H1 (cell line): ENCODE data around the gene BCAS4. TPM values are rescaled to one million over a fixed set of nuclear protein-coding genes. Genes with fewer than 3 reads are reported as not detected.

Experiments used
- CTCF ChIA-PET: fragments of 300-600 bp; sonication (Branson Sonifier 250); formaldehyde crosslinking; loops from one replicate; lab custom pipeline; 2021; ENCODE audit not compliant: partially characterized antibody; lab: Charles Lee
- POLR2A ChIA-PET: fragments of 300-600 bp; sonication (Branson Sonifier 250); formaldehyde crosslinking; loops from one replicate; lab custom pipeline; 2021; ENCODE audit warnings: inconsistent platforms; ENCODE audit not compliant: partially characterized antibody; lab: Charles Lee
- DNase-seq, 2 experiments: peaks; one replicate each; pipeline versions ENCODE4 v3.0.0 to v3.0.0-alpha.2; 2010 to 2022; ENCODE audit warnings: low spot score in 2 of 2, low read depth in 1 of 2, mixed read lengths in 1 of 2
- FAIRE-seq: peaks from 2 replicates; lab custom pipeline; 2011; peaks lifted over from hg19 to GRCh38; lab: Jason Lieb, UNC
- H2AFZ ChIP-seq: 2 replicates; pipeline ENCODE4 v1.8.1; 2012; ENCODE audit warnings: low read length, inconsistent platforms
- H2AK5ac ChIP-seq: 2 replicates; pipeline ENCODE4 v1.6.1; 2013; ENCODE audit warnings: low read depth, low read length
- H2BK120ac ChIP-seq: replicated peaks from 2 replicates; pipeline ENCODE3; 2013; ENCODE audit warnings: low read depth, low read length, inconsistent platforms
- H2BK12ac ChIP-seq: 2 replicates; pipeline ENCODE4 v1.6.1; 2013; ENCODE audit warnings: low read depth, low read length
- H2BK15ac ChIP-seq: 2 replicates; pipeline ENCODE4 v1.6.1; 2013; ENCODE audit warnings: low read length
- H2BK20ac ChIP-seq: 2 replicates; pipeline ENCODE4 v1.6.1; 2013; ENCODE audit warnings: low read length
- H2BK5ac ChIP-seq: 2 replicates; pipeline ENCODE4 v1.6.1; 2013; ENCODE audit warnings: low read depth, low read length
- H3K14ac ChIP-seq: 2 replicates; pipeline ENCODE4 v1.6.1; 2013; ENCODE audit warnings: inconsistent platforms; ENCODE audit not compliant: insufficient read length
- H3K18ac ChIP-seq: 2 replicates; pipeline ENCODE4 v1.6.1; 2013; ENCODE audit warnings: low read length; ENCODE audit errors: extremely low read depth
- H3K23ac ChIP-seq: 2 replicates; pipeline ENCODE4 v1.6.1; 2013; ENCODE audit warnings: inconsistent platforms; ENCODE audit not compliant: insufficient read length
- H3K23me2 ChIP-seq: 2 replicates; pipeline ENCODE4 v1.6.1; 2013; ENCODE audit warnings: low read depth, low read length
- H3K27ac ChIP-seq: 2 replicates; pipeline ENCODE4 v1.6.1; 2011; ENCODE audit warnings: low read depth, low read length, inconsistent platforms
- H3K27me3 ChIP-seq, 4 experiments: replicated peaks in 1 of 4; 1 replicate in 1 of 4; 2 replicates in 3 of 4; pipeline versions ENCODE4 v1.6.1 to v1.8.1; 2011 to 2013; ENCODE audit warnings: low read length in 3 of 4, mild to moderate bottlenecking in 3 of 4, inconsistent platforms in 2 of 4, mixed read lengths in 2 of 4, moderate library complexity in 1 of 4; ENCODE audit not compliant: control insufficient read depth in 3 of 4, insufficient read depth in 3 of 4; ENCODE audit errors: extremely low read depth in 1 of 4
- H3K36me3 ChIP-seq, 4 experiments: 2 replicates each; pipeline versions ENCODE4 v1.6.1 to v1.8.1; 2011 to 2013; ENCODE audit warnings: mild to moderate bottlenecking in 4 of 4, low read length in 3 of 4, moderate library complexity in 2 of 4, control low read depth in 1 of 4, inconsistent platforms in 1 of 4; ENCODE audit not compliant: insufficient read depth in 4 of 4, control insufficient read depth in 2 of 4
- H3K4ac ChIP-seq: replicated peaks from 2 replicates; pipeline ENCODE3; 2013; ENCODE audit warnings: low read length, low read depth, mixed read lengths, inconsistent platforms; ENCODE audit not compliant: insufficient read length
- H3K4me1 ChIP-seq, 4 experiments: replicated peaks in 1 of 4; 1 replicate in 1 of 4; 2 replicates in 3 of 4; pipeline versions ENCODE4 v1.6.1 to v1.8.1; 2011 to 2013; ENCODE audit warnings: low read length in 3 of 4, inconsistent platforms in 2 of 4, mixed read lengths in 1 of 4; ENCODE audit not compliant: insufficient read depth in 4 of 4, control insufficient read depth in 3 of 4
- H3K4me2 ChIP-seq, 2 experiments: 2 replicates each; pipeline versions ENCODE4 v1.6.1 to v1.8.1; 2011 to 2013; ENCODE audit warnings: low read depth in 2 of 2, low read length in 2 of 2, control low read depth in 1 of 2, inconsistent platforms in 1 of 2, mild to moderate bottlenecking in 1 of 2; ENCODE audit not compliant: insufficient read depth in 1 of 2
- H3K4me3 ChIP-seq, 4 experiments: fragments of 200-600, 300-600 bp in 1 of 4; sonication (generic), shearing (Covaris generic), sonication (Bioruptor Twin) in 1 of 4; 2 replicates each; pipeline versions ENCODE4 v1.5.1 to v1.8.1; 2011 to 2016; ENCODE audit warnings: low read length in 4 of 4, low read depth in 3 of 4, control low read depth in 2 of 4, inconsistent platforms in 2 of 4, mild to moderate bottlenecking in 2 of 4, mixed read lengths in 1 of 4, moderate library complexity in 1 of 4; ENCODE audit not compliant: insufficient read depth in 2 of 4; ENCODE audit errors: extremely low read depth in 1 of 4
- H3K56ac ChIP-seq: replicated peaks from 2 replicates; pipeline ENCODE3; 2013; ENCODE audit warnings: low read depth, mild to moderate bottlenecking, mixed read lengths, low read length, inconsistent platforms; ENCODE audit not compliant: insufficient read length
- H3K79me1 ChIP-seq: 2 replicates; pipeline ENCODE4 v1.6.1; 2013; ENCODE audit warnings: low read depth, low read length, control low read depth
- H3K79me2 ChIP-seq, 2 experiments: 2 replicates each; pipeline versions ENCODE4 v1.6.1 to v1.8.1; 2012 to 2013; ENCODE audit warnings: low read length in 2 of 2, mild to moderate bottlenecking in 2 of 2, inconsistent platforms in 1 of 2; ENCODE audit not compliant: insufficient read depth in 2 of 2, control insufficient read depth in 1 of 2
- H3K9ac ChIP-seq, 4 experiments: replicated peaks in 1 of 4; 1 replicate in 1 of 4; 2 replicates in 3 of 4; pipeline versions ENCODE4 v1.6.1 to v1.8.1; 2011 to 2013; ENCODE audit warnings: low read depth in 3 of 4, low read length in 3 of 4, control low read depth in 2 of 4, mild to moderate bottlenecking in 2 of 4, moderate library complexity in 2 of 4, inconsistent platforms in 1 of 4; ENCODE audit errors: extremely low read depth in 1 of 4
- H3K9me3 ChIP-seq, 2 experiments: 2 replicates each; pipeline versions ENCODE4 v1.6.1 to v1.8.1; 2012 to 2013; ENCODE audit warnings: mild to moderate bottlenecking in 2 of 2, moderate library complexity in 2 of 2, control low read depth in 1 of 2, inconsistent platforms in 1 of 2, low read depth in 1 of 2, low read length in 1 of 2, mixed read lengths in 1 of 2; ENCODE audit not compliant: insufficient read depth in 2 of 2
- H4K20me1 ChIP-seq, 2 experiments: replicated peaks in 1 of 2; 2 replicates each; pipeline versions ENCODE3 to v1.8.1; 2011 to 2013; ENCODE audit warnings: inconsistent platforms in 2 of 2, low read length in 2 of 2, mild to moderate bottlenecking in 1 of 2; ENCODE audit not compliant: insufficient read depth in 2 of 2, control insufficient read depth in 1 of 2
- H4K5ac ChIP-seq: 2 replicates; pipeline ENCODE4 v1.6.1; 2013; ENCODE audit warnings: low read length, low read depth, mixed read lengths, inconsistent platforms; ENCODE audit not compliant: insufficient read length
- H4K8ac ChIP-seq: 2 replicates; pipeline ENCODE4 v1.8.0; 2013; ENCODE audit warnings: mild to moderate bottlenecking, moderate library complexity, low read length, inconsistent platforms; ENCODE audit not compliant: insufficient read depth; ENCODE audit errors: extremely low read depth
- H4K91ac ChIP-seq: replicated peaks from 2 replicates; pipeline ENCODE3; 2013; ENCODE audit warnings: low read length, mixed read lengths, inconsistent platforms; ENCODE audit not compliant: insufficient read length
- MAX ChIP-seq: IDR thresholded peaks from 2 replicates; pipeline ENCODE4 v1.6.1; 2012; ENCODE audit warnings: inconsistent platforms
- SIX5 ChIP-seq: IDR thresholded peaks from 2 replicates; pipeline ENCODE4 v1.6.1; 2011; ENCODE audit warnings: mild to moderate bottlenecking, low read depth, low read length
- polyA plus RNA-seq, 7 experiments: library from polyadenylated mRNA; depleted of rRNA in 3 of 7; stranded (reverse) in 5 of 7; unstranded in 2 of 7; fragments of >200 nt in 5 of 7; fragments of 200-250 nt in 2 of 7; gene quantifications; 1 replicate in 5 of 7; 2 replicates in 1 of 7; 4 replicates in 1 of 7; pipeline versions ENCODE4 v1.2.1 to v1.2.3, GENCODE V29; 2011 to 2013; ENCODE audit warnings: missing spikeins in 2 of 7, mixed read lengths in 2 of 7
- total RNA-seq: library from RNA; stranded (reverse); fragmentation: NEBNext Ultra II Directional; extraction: Animal tissue kit (Norgen Biotek cat#: 25700); gene quantifications from 2 replicates; pipeline ENCODE4 v1.2.1, GENCODE V29; 2021

The BCAS4 gene
- total and polyA plus RNA-seq, 2 of the 8 experiments (the other 6 are each of a cell fraction or from before 2014, with no cell fraction given), result 21.2 to 23.6 TPM

- Histone ChIP-seq H3K18ac (no peak overlapping the region), H2AK5ac (no peak overlapping the region), H3K4me1 (peaks cover 0 to 15% (median 6%) of the 10 kb centered on the region in 4 experiments; a peak in 4 of 7 replicates), H3K4me3 (no peak overlapping the region), H3K27me3 (no peaks in the 10 kb centered on the region), H3K27ac (no peak overlapping the region), H3K9ac (no peak overlapping the region), H3K56ac (no peak overlapping the region), H3K79me1 (peaks cover 2% of the 10 kb centered on the region; the same call in 1 of the 2 replicates), H2BK20ac (no peak overlapping the region), H2BK120ac (no peak overlapping the region), H2BK5ac (no peak overlapping the region), H3K23me2 (no peaks in the 10 kb centered on the region), H3K14ac (no peak overlapping the region), H4K5ac (no peak overlapping the region), H4K20me1 (peaks cover 50 to 62% of the 10 kb centered on the region in 2 experiments), H3K9me3 (no peaks in the 10 kb centered on the region), H3K4ac (no peak overlapping the region), H2BK12ac (no peak overlapping the region), H3K23ac (no peak overlapping the region), H3K36me3 (peaks cover 0 to 44% (median 5%) of the 10 kb centered on the region in 4 experiments; a peak in 6 of 8 replicates), H3K79me2 (peaks cover 75 to 100% of the 10 kb centered on the region in 2 experiments), H2AFZ (no peak overlapping the region), H3K4me2 (no peak overlapping the region), H2BK15ac (no peak overlapping the region), H4K8ac (no peak overlapping the region), H4K91ac (no peak overlapping the region)
- TF ChIP-seq MAX (no peak), SIX5 (no peak)
- ChIA-PET POLR2A (interaction anchor here (0.8 to 13.9 kb wide), 6 partner anchors 9 to 36 kb away, joined by 3 to 206 read pairs (median 4); partner anchors contain the start of gene ADNP), CTCF (interaction anchor here (1.0 to 2.5 kb wide), 6 partner anchors 8 to 128 kb away, joined by 3 to 12 read pairs (median 6); partner anchors contain the start of genes ADNP and BCAS4)
- DNase-seq (no peak), FAIRE-seq (no peak)
Observed at GRCh38 chr20:50920997-50921396, 126.1 kb downstream of the BCAS4 start.
